HG02759 (cell line): ENCODE data around the gene ADGRB3.

ENCODE experiments used
- ATAC-seq: cut with Tn5 transposase; IDR thresholded peaks from one replicate; pipeline ENCODE4 v1.9.1; 2021; ENCODE audit warnings: mild to moderate bottlenecking, moderate library complexity; ENCODE audit not compliant: unreplicated experiment

Gene ADGRB3

GRCh38 chr6:69294862-69295261, 659.8 kb downstream of the ADGRB3 start:
- ATAC-seq = no peak

- no peak for ATAC-seq
Measured at GRCh38 chr6:69303382-69303781, 668.3 kb downstream of the ADGRB3 start.

DNA sequence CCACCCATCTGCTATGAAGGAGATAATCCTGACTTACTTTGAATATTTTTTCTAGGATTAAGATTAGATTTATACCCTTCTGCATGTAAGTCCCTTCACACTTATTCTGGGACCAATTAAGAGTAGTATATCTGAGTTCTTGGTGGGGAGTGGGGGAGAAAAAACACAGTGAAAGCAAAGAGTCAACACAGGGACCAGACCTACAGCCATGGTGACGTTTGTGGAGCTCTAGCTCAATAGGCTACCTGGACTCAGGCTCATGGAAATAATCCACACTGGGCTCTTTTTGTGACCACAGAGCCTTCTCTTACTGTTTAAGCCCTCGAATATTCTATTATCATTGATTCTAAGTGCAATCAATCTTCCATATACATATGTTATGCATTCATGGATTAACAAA, 670.4 kb downstream of the ADGRB3 start:
- ATAC-seq = no peak

GRCh38 chr6:69308584-69308983, 673.5 kb downstream of the ADGRB3 start:
- no peak for ATAC-seq

DNA sequence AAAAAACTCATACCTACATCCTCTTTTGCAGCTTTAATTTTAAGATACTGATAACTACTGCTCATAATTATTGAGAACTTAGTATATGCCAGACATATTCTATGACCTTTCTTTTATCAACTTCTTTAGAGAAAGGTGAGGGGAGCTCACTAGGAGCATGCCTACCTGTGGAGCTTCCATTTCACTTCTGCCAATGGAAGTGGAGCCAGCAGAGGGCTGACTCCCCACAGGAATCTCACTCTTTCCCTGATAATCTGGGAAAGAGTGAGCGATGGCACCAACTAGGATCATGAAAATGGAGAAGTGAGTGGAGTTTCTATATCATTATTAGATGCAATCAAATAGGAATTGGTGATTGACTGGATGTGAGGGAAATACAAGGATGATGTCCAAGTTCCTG, 676.8 kb downstream of the ADGRB3 start:
- ATAC-seq = no peak

GRCh38 chr6:69314001-69314400, 678.9 kb downstream of the ADGRB3 start:
- no peak for ATAC-seq

GRCh38 chr6:69314531-69314930, 679.4 kb downstream of the ADGRB3 start:
- no peak for ATAC-seq

GRCh38 chr6:69331886-69332285, 696.8 kb downstream of the ADGRB3 start:
- no peak for ATAC-seq

DNA sequence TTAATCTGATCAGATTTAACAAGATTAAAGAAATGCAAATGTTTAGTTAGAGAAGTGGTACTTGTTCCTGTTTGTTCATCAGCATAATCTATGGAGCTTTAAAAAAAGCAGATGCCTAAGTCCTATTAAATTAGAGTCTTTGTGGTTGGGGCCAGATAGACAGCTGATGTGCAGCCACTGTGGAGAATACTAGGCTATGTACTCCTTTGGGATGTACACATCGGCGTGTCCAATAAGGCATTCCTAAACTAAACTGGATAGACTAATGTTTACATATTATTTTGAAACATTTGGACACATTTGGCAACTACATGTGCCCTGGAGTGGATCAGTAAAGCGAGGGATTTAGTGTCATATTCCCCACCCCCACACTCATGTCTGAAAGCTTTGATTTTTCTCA, 702.2 kb downstream of the ADGRB3 start:
- no peak for ATAC-seq

DNA sequence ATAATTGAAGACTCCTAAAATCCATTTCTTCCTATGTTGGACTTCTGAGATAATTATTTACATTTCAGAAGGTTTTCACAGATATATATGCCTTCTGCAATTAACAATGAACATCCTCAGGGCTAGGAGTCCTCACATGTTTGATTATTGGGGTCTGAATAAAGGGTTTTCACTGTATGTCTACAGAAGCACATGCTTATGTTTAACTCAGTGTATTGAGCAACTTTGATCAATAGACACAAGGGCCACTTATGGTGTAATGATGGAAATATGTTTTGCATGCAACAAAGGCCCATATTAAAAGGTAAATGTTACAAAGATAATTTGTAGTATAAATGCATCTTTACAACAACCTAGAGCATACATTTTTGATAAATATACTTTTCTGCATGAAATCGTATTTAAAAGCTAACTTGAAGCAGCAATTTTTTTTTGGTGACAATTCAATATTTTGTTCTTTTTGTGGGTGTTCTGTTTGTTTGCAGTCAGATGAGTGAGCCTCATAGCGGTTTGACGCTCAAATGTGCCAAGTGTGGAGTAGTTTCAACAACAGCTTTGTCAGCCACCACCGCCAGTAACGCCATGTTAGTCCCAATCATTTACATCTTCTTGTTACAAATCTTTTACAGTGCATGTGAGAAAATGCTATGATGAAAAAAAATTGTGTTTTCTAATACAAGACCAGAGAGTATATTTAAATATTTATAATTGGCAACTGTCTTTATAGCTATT, 703.5 kb downstream of the ADGRB3 start:
- no peak for ATAC-seq

DNA sequence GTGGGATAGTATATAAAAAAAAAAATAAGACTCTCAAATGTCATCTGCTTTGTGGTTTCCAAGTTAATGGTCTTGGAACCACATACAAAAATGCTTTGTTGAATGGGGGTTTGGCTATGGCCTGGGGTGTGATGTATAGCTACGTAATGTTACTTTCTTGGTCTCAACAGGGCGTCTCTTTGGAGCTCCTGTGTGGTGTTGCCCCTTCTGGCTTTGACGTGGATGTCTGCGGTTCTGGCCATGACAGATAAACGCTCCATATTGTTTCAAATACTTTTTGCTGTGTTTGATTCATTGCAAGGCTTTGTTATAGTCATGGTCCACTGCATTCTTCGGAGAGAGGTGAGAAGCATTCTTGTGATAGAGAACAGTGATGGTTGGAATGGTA, 704.1 kb downstream of the ADGRB3 start:
- ATAC-seq = no peak

- no peak for ATAC-seq
Measured at GRCh38 chr6:69340196-69340595, 705.1 kb downstream of the ADGRB3 start.

DNA sequence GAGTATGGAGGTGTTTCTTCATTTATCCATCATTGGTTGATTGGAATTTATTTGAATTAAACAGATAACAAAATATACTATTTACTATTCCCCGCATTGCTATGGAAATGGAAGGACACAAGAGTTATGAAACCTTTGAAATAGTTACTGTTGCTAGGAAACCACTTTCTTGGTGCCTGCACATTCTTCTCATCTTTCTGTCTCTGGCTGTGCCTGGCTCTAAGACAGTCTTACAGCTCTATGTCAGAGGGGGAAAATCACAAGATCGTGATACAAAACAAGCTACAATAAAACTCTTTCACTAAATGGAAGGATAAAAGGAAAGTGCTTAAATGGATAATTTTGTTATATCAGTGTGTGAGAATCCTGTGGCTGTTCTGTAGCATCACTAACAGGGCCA, 708.8 kb downstream of the ADGRB3 start:
- ATAC-seq = no peak

DNA sequence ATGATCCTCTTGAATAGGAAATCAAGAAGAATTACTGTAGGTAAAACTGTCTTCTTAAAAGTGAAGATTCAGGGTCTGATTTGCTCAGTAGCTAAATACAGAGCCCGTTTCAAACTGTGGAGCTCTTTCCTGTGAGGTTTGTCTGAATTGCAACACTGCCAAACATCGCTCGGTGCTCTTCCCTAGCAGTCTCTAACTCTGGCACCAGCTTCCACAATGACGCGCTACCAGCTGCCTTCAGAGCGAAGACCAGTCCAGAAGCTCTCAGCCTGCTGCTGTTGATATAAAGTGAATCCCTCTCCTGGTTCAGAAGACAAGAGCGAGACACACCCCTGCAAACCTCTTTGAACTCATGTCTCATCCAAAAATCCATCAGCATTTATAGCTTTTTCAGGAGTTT, 714.7 kb downstream of the ADGRB3 start:
- no peak for ATAC-seq

GRCh38 chr6:69362209-69362608, 727.1 kb downstream of the ADGRB3 start:
- ATAC-seq = no peak

- ATAC-seq = no peak
Measured at GRCh38 chr6:69366831-69367230, 731.7 kb downstream of the ADGRB3 start.

DNA sequence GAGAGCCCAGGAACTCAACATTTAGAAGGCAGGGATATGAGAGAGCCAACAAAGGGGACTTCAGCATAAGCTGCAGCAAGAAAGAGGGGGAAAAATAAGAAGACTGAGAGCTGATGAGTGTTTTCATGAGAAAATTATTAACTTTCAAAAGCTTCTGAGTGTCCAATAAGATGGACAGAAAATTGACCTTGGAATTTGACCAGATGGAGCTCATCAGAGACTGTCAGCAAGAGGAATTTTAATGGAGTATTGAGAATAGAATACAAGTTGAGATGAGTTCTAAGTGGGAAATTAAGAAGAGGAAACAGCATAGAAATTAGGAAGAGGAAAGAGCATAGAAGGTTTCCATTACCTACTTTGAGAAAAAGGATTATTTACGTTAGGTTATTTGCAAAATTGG, 733.5 kb downstream of the ADGRB3 start:
- ATAC-seq = no peak

GRCh38 chr6:69370763-69371162, 735.7 kb downstream of the ADGRB3 start:
- ATAC-seq = no peak

DNA sequence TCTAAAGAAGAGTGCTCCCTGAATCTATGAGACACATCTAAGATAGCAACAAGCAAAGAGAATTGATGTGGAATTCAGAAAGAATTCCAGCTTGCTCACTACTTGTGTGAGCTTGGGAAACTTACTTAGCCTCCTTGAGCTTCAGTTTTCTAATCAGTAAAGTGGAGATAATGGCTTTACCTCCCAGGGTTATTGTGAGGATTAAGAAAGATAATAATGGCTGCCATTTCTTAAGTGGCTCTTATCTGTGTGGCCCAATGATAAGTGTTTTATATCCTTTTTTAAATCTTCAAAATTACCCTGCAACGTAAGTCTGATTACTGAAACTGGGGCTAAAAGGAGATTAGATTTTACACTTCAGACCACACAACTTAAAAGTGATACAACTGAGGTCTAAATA, 743.2 kb downstream of the ADGRB3 start:
- no peak for ATAC-seq

GRCh38 chr6:69379518-69379917, 744.4 kb downstream of the ADGRB3 start:
- no peak for ATAC-seq

DNA sequence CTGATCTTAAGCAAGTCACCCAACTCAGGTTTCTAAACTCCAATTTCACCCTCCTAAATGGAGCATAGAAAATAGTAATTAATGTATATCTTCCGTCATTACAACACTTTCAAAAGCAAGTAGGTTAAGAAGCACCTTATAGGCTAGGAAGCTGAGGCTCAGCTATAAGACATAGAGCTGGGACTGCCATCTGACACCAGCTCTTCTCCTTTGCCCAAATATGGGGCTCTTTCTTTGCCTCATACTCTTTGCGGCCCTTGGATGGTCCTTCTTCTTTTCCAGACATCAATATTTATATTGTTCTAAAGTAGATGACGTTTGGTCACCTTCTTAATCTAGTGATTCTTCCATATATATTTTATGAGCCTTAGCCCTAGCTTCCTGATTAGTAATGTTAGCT, 748.5 kb downstream of the ADGRB3 start:
- ATAC-seq = no peak

GRCh38 chr6:69386426-69386825, 751.3 kb downstream of the ADGRB3 start:
- ATAC-seq = no peak

GRCh38 chr6:69390125-69390524, 755.0 kb downstream of the ADGRB3 start:
- ATAC-seq = no peak
